Measurements from ENCODE around the gene KCNA3. TPM values are rescaled to one million over a fixed set of nuclear protein-coding genes. Genes with fewer than 3 reads are reported as not detected.

Gene KCNA3
- total RNA-seq, 2 experiments from 2014 or later, result 59.8 to 95.2 TPM

- Mint-ChIP-seq H3K4me3 (no peak overlapping the region), H3K9me3 (ENCODE audit: low read depth) (no peaks in the 10 kb centered on the region), H3K36me3 (peaks cover 3% of the 10 kb centered on the region), H3K27me3 (peaks cover 2% of the 10 kb centered on the region), H3K4me1 (peaks cover 4% of the 10 kb centered on the region), H3K27ac (no peak overlapping the region)
- CTCF ChIA-PET, result no interaction called here
- ATAC-seq (no peak), DNase-seq (no peak)
Measured at GRCh38 chr1:110696818-110697217, 22.1 kb upstream of the KCNA3 start.

- ATAC-seq (no peak), DNase-seq (no peak)
- CTCF ChIA-PET, result no interaction called here
- Mint-ChIP-seq H3K4me1 (peaks cover 3% of the 10 kb centered on the region), H3K36me3 (no peaks in the 10 kb centered on the region), H3K4me3 (no peak overlapping the region), H3K27me3 (no peaks in the 10 kb centered on the region), H3K27ac (no peak overlapping the region), H3K9me3 (ENCODE audit: low read depth) (no peaks in the 10 kb centered on the region)
Measured at GRCh38 chr1:110690709-110691365, 16.1 kb upstream of the KCNA3 start.

- Mint-ChIP-seq H3K27me3 (no peaks in the 10 kb centered on the region), H3K36me3 (no peaks in the 10 kb centered on the region), H3K27ac (no peak overlapping the region), H3K4me3 (no peak overlapping the region), H3K9me3 (ENCODE audit: low read depth) (no peaks in the 10 kb centered on the region), H3K4me1 (peaks cover 3% of the 10 kb centered on the region)
- DNase-seq, result no peak
- ATAC-seq, result no peak
- CTCF ChIA-PET, result no interaction called here
Measured at GRCh38 chr1:110689868-110690267, 15.1 kb upstream of the KCNA3 start.

GRCh38 chr1:110688514-110688913 is 13.8 kb upstream of the KCNA3 start:
- H3K27ac Mint-ChIP-seq, result no peak overlapping the region
- no peaks in the 10 kb centered on the region for H3K36me3 Mint-ChIP-seq
- no peak for DNase-seq
- H3K4me1 Mint-ChIP-seq, result peaks cover 6% of the 10 kb centered on the region
- H3K4me3 Mint-ChIP-seq, result no peak overlapping the region
- no peaks in the 10 kb centered on the region for H3K9me3 Mint-ChIP-seq (ENCODE audit: low read depth)
- no peak for ATAC-seq
- H3K27me3 Mint-ChIP-seq, result no peaks in the 10 kb centered on the region
- CTCF ChIA-PET, result interaction anchor here (1.5 kb wide), 1 partner anchor 77 kb away, joined by 4 read pairs; no protein-coding TSS in a partner anchor

GRCh38 chr1:110687250-110687649 is 12.5 kb upstream of the KCNA3 start:
- CTCF ChIA-PET, result interaction anchor here (1.5 kb wide), 1 partner anchor 78 kb away, joined by 5 read pairs; no protein-coding TSS in a partner anchor
- H3K4me1 Mint-ChIP-seq, result peaks cover 6% of the 10 kb centered on the region
- ATAC-seq, result no peak

GRCh38 chr1:110686188-110686587 is 11.4 kb upstream of the KCNA3 start:
- Mint-ChIP-seq H3K36me3 (no peaks in the 10 kb centered on the region), H3K4me1 (peaks cover 6% of the 10 kb centered on the region), H3K9me3 (ENCODE audit: low read depth) (no peaks in the 10 kb centered on the region), H3K4me3 (no peak overlapping the region), H3K27me3 (no peaks in the 10 kb centered on the region), H3K27ac (no peak overlapping the region)
- ATAC-seq (peak; percentile 30), DNase-seq (no peak)
- CTCF ChIA-PET, result interaction anchor here (0.8 to 1.5 kb wide), 3 partner anchors 9 to 143 kb away, joined by 3 to 5 read pairs (median 3); no protein-coding TSS in a partner anchor

More at GRCh38 chr1:110687250-110687649, 12.5 kb upstream of the KCNA3 start:
- no peak overlapping the region for H3K4me3 Mint-ChIP-seq
- DNase-seq, result no peak
- no peaks in the 10 kb centered on the region for H3K9me3 Mint-ChIP-seq (ENCODE audit: low read depth)
- no peaks in the 10 kb centered on the region for H3K27me3 Mint-ChIP-seq
- no peaks in the 10 kb centered on the region for H3K36me3 Mint-ChIP-seq
- H3K27ac Mint-ChIP-seq, result no peak overlapping the region

- ATAC-seq (no peak), DNase-seq (no peak)
- Mint-ChIP-seq H3K27ac (no peak overlapping the region), H3K27me3 (no peaks in the 10 kb centered on the region), H3K4me3 (no peak overlapping the region), H3K4me1 (peaks cover 6% of the 10 kb centered on the region), H3K36me3 (peaks cover 11% of the 10 kb centered on the region), H3K9me3 (ENCODE audit: low read depth) (no peaks in the 10 kb centered on the region)
- CTCF ChIA-PET, result interaction anchor here (1.0 to 1.9 kb wide), 4 partner anchors 42 to 99 kb away, joined by 3 to 6 read pairs (median 4); no protein-coding TSS in a partner anchor
Measured at GRCh38 chr1:110684491-110684890, 9.8 kb upstream of the KCNA3 start.

GRCh38 chr1:110682898-110683297 is 8.2 kb upstream of the KCNA3 start:
- no peak for ATAC-seq
- Mint-ChIP-seq H3K27me3 (no peaks in the 10 kb centered on the region), H3K4me3 (no peak overlapping the region), H3K36me3 (peaks cover 22% of the 10 kb centered on the region), H3K9me3 (ENCODE audit: low read depth) (no peaks in the 10 kb centered on the region), H3K27ac (no peak overlapping the region), H3K4me1 (peaks cover 6% of the 10 kb centered on the region)
- no peak for DNase-seq
- CTCF ChIA-PET, result interaction anchor here (1.5 to 1.9 kb wide), 2 partner anchors 63 to 83 kb away, joined by 5 to 6 read pairs; no protein-coding TSS in a partner anchor

- CTCF ChIA-PET, result interaction anchor here (1.2 kb wide), 1 partner anchor 184 kb away, joined by 4 read pairs; no protein-coding TSS in a partner anchor
- Mint-ChIP-seq H3K27me3 (no peaks in the 10 kb centered on the region), H3K9me3 (ENCODE audit: low read depth) (no peaks in the 10 kb centered on the region), H3K27ac (no peak overlapping the region), H3K36me3 (peaks cover 24% of the 10 kb centered on the region), H3K4me1 (peaks cover 14% of the 10 kb centered on the region), H3K4me3 (no peak overlapping the region)
- DNase-seq (no peak), ATAC-seq (no peak)
Measured at GRCh38 chr1:110680036-110680735, 5.4 kb upstream of the KCNA3 start.

GRCh38 chr1:110677526-110677925 is 2.8 kb upstream of the KCNA3 start:
- no peaks in the 10 kb centered on the region for H3K27me3 Mint-ChIP-seq
- ATAC-seq, result no peak
- no peak for DNase-seq
- no peak overlapping the region for H3K27ac Mint-ChIP-seq
- peaks cover 41% of the 10 kb centered on the region for H3K36me3 Mint-ChIP-seq
- CTCF ChIA-PET, result interaction anchor here (0.7 to 6.7 kb wide), 6 partner anchors 8 to 104 kb away, joined by 3 to 53 read pairs (median 8); no protein-coding TSS in a partner anchor
- H3K4me3 Mint-ChIP-seq, result no peak overlapping the region
- H3K4me1 Mint-ChIP-seq, result peaks cover 12% of the 10 kb centered on the region
- H3K9me3 Mint-ChIP-seq (ENCODE audit: low read depth), result no peaks in the 10 kb centered on the region

- CTCF ChIA-PET, result interaction anchor here (0.7 to 6.7 kb wide), 7 partner anchors 9 to 105 kb away, joined by 3 to 53 read pairs (median 6); no protein-coding TSS in a partner anchor
- no peaks in the 10 kb centered on the region for H3K27me3 Mint-ChIP-seq
- H3K4me3 Mint-ChIP-seq, result no peak overlapping the region
- ATAC-seq (no peak), DNase-seq (no peak)
- peaks cover 46% of the 10 kb centered on the region for H3K36me3 Mint-ChIP-seq
- no peaks in the 10 kb centered on the region for H3K9me3 Mint-ChIP-seq (ENCODE audit: low read depth)
- H3K27ac Mint-ChIP-seq, result no peak overlapping the region
- H3K4me1 Mint-ChIP-seq, result peaks cover 12% of the 10 kb centered on the region
Measured at GRCh38 chr1:110676970-110677369, 2.2 kb upstream of the KCNA3 start.

- no peaks in the 10 kb centered on the region for H3K27me3 Mint-ChIP-seq
- CTCF ChIA-PET, result interaction anchor here (0.6 to 6.7 kb wide), 12 partner anchors 11 to 319 kb away, joined by 3 to 53 read pairs (median 8); partner anchors contain the start of gene CD53
- peak overlapping the region; percentile 68 for H3K27ac Mint-ChIP-seq
- no peaks in the 10 kb centered on the region for H3K9me3 Mint-ChIP-seq (ENCODE audit: low read depth)
- H3K4me1 Mint-ChIP-seq, result peaks cover 14% of the 10 kb centered on the region
- H3K36me3 Mint-ChIP-seq, result peaks cover 56% of the 10 kb centered on the region
- peak overlapping the region; percentile 100 for H3K4me3 Mint-ChIP-seq
- DNase-seq (no peak), ATAC-seq (peak; percentile 1)
Measured at GRCh38 chr1:110675060-110675791, 486 bp upstream of the KCNA3 start.

- Mint-ChIP-seq H3K9me3 (ENCODE audit: low read depth) (no peaks in the 10 kb centered on the region), H3K36me3 (peaks cover 54% of the 10 kb centered on the region), H3K4me1 (peaks cover 14% of the 10 kb centered on the region), H3K27ac (peak overlapping the region; percentile 96), H3K27me3 (no peaks in the 10 kb centered on the region), H3K4me3 (peak overlapping the region; percentile 100)
- DNase-seq (peak; percentile 51), ATAC-seq (peak; percentile 2)
- CTCF ChIA-PET, result interaction anchor here (0.9 to 6.7 kb wide), 11 partner anchors 10 to 204 kb away, joined by 3 to 53 read pairs (median 12); partner anchors contain the start of gene CD53
Measured at GRCh38 chr1:110673805-110674336, 869 bp downstream of the KCNA3 start.
